ENCODE measurements around the gene SLC9A3.
A peak's percentile ranks its signal among the peaks of the same experiment; 100 is the strongest.

Gene SLC9A3

GRCh38 chr5:442335-443238, 81.7 kb downstream of the SLC9A3 start, which contains the start of gene EXOC3:
TSS of gene EXOC3 (plus strand) at chr5:443176. CDS start at chr5:446206, 3,030 bp downstream.
- DNase-seq (ENCODE audit: low read depth) = peak; percentile 63

- DNase-seq (ENCODE audit: low read depth) = no peak
These were observed 82.3 kb downstream of the SLC9A3 start for GRCh38 chr5:441996-442334.

GRCh38 chr5:440401-441201, 83.6 kb downstream of the SLC9A3 start:
- DNase-seq (ENCODE audit: low read depth) = no peak

GRCh38 chr5:439636-440035, 84.6 kb downstream of the SLC9A3 start:
- no peak for DNase-seq (ENCODE audit: low read depth)

- DNase-seq (ENCODE audit: low read depth) = no peak
These were observed 85.1 kb downstream of the SLC9A3 start for GRCh38 chr5:439181-439580.

GRCh38 chr5:438481-438981, 85.7 kb downstream of the SLC9A3 start:
- no peak for DNase-seq (ENCODE audit: low read depth)

- no peak for DNase-seq (ENCODE audit: low read depth)
These were observed 86.9 kb downstream of the SLC9A3 start for GRCh38 chr5:437281-437771.

GRCh38 chr5:436641-436975, 87.6 kb downstream of the SLC9A3 start:
- no peak for DNase-seq (ENCODE audit: low read depth)

- DNase-seq (ENCODE audit: low read depth) = no peak
These were observed 88.1 kb downstream of the SLC9A3 start for GRCh38 chr5:435961-436640.

GRCh38 chr5:435156-435790, 89.0 kb downstream of the SLC9A3 start:
- no peak for DNase-seq (ENCODE audit: low read depth)

GRCh38 chr5:434443-435146, 89.7 kb downstream of the SLC9A3 start:
- DNase-seq (ENCODE audit: low read depth) = no peak

GRCh38 chr5:433836-434235, 90.4 kb downstream of the SLC9A3 start:
- no peak for DNase-seq (ENCODE audit: low read depth)

- no peak for DNase-seq (ENCODE audit: low read depth)
These were observed 91.1 kb downstream of the SLC9A3 start for GRCh38 chr5:432928-433791.

GRCh38 chr5:432201-432927, 91.9 kb downstream of the SLC9A3 start:
- no peak for DNase-seq (ENCODE audit: low read depth)

- DNase-seq (ENCODE audit: low read depth) = no peak
These were observed 92.6 kb downstream of the SLC9A3 start for GRCh38 chr5:431711-432050.

GRCh38 chr5:431001-431710, 93.1 kb downstream of the SLC9A3 start:
- DNase-seq (ENCODE audit: low read depth) = peak; percentile 17

- DNase-seq (ENCODE audit: low read depth) = no peak
These were observed 93.9 kb downstream of the SLC9A3 start for GRCh38 chr5:430214-430925.

- DNase-seq (ENCODE audit: low read depth) = no peak
These were observed 94.6 kb downstream of the SLC9A3 start for GRCh38 chr5:429453-430188.

Measured in activated T-cell treated with anti-CD3 and anti-CD28 coated beads for 1 hour (primary cell).